Retina (tissue), 1 donor: ENCODE measurements around the gene MRPL17.

ENCODE experiments used
- DNase-seq: peaks from one replicate; pipeline ENCODE4 v3.0.0-alpha.2; 2016

Gene MRPL17

GRCh38 chr11:6653097-6653496 is 30.0 kb downstream of the MRPL17 start:
- no peak for DNase-seq

GRCh38 chr11:6652182-6652581 is 31.0 kb downstream of the MRPL17 start:
- no peak for DNase-seq

- DNase-seq: no peak
These were observed 32.2 kb downstream of the MRPL17 start for GRCh38 chr11:6650980-6651379.

DNA sequence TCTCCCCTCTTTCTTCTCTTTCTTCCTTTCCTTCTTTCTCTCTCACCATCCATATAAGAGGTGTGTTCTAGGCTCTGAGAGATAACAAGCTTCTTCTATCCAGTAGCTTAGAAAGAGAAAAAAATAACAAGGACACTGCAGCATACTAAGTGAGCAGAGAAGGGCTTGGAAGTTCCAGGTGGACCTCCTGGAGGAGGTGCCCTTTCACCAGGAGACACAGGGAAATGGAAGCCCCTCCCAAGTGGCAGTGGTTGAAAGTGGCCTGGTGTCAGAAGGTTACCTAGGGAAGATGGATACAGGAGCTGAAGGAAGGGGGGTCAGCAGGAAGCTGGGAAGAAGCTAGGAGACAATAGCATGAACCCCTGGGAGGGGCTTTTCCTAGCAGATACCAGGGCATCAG is 33.0 kb downstream of the MRPL17 start:
- no peak for DNase-seq

DNA sequence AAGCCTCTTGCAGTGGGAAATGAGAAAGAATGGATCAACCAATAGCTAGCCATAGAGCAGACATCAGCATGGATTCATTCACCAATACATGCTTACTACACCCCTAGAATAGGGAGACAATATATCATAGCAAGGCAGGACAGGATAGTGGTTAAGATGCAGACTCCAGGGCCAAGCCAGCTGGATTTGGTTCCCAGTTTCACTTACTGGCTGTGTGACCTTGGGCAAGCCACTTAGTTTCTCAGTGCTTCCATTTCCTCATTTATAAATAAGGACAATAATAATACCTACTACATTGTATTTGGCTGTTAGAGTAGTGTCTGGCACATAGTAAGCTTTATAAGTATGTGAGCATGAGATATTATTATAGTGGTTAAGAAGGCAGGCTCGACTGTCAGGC is 34.6 kb downstream of the MRPL17 start:
- DNase-seq: no peak

DNA sequence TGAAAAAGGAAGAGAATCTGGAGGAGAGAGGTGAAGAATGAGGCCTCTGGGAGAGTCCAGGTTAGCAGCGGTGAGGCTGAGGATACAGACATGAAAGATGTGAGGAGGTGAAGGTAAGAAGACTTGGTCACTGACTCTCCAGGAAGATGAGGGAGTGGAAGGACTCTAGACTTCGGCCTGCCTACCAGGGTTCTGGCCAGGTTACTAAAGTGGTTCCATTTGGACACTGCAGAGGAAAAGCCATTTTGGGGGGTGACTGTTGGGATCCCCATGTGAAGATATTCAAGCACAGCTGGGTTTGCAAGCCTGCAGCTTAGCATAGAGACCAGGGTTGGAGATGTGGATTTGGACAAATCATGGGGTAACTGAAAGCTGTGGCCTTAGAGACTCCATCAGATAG is 35.3 kb downstream of the MRPL17 start:
- DNase-seq: no peak

DNA sequence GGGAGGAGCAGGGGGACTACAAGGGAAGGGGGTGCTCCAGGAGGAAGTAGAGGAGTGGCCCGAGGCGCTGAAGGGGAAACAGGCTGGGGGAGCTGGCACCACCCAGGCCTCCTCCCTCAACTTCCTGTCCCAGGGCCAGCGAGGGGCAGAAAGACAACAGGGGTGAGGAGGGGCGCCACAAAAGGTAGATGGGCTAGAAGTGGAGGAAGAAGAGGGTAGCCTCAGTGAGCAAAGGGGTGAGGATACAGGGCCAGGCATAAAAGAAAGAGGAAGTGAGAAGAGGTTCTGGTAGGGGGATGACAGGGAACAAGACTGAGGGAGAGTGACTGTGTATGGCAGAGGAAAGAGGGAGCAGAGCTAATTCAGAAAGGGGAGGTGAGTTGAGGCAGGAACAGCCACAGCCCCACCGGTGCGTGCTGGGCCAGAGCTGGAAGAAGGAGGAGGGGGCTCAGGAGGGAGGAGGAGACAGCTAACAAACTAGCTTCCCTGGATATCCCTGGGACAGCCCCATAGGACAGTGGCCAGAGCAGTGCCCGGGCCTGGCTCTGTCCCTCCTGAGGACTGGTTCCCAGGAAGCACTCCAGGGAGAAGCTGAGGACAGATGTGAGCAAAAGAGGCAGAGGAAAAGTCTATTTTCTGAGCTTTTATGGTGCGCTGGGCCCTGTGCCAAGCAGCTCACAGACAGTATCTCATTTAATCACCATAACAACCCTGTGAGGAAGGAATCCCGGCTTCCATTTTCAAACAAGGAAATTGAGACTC is 36.0 kb downstream of the MRPL17 start:
- DNase-seq: no peak

DNA sequence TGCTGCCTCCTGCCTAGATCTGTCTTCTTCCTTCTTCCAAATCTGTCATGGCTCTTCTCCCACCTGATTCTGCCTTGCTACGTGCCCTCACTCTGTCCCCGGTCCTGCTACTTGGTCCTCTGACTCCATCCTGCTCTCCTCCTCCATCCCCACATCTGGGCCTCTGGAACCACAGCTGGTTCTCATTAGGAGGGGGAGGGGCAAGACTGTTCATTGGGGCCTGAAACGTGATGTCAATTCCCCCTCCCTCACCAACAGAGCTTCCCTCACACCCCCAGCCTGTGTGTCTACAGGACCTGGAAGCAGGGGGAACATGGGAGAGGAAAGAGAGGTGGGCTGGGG is 36.6 kb downstream of the MRPL17 start:
- DNase-seq: no peak

DNA sequence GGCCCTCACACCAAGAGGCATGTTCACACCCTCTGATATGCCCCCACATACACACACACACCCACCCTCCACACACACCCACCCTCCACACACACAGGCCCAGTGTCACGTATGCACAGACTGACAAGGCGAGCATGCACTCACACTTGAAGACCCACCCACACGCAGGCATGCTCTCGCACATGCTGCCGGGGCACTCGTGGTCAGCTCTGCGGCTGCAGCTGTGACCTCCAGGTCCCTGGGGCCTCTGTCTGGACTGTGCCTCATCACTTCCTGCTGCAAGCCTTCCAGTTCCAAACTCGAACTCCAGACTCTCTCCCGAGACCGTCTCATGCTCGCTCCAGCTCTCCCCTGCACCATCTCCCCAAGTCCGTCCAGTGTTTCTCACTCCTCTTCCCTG is 37.1 kb downstream of the MRPL17 start:
- no peak for DNase-seq

DNA sequence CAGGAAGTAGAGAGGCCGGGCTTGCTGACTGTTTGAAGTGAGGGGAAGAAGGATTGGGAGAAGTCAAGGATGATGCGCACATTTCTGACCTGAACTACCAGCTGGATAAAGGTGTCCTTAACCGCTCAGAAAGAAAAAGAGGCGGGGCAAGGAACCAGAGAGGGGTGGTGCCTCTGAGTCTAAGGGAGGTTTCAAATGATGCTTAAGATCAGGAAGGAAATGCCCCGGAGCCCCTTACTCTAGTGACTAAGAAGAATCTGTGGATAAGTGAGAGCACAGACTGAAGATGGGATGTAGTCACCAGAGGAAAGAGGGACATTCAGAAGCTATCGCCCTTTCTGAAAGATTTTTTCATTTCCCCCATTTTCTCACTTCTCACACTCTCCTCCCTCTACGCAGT is 40.2 kb downstream of the MRPL17 start:
- no peak for DNase-seq

GRCh38 chr11:6640985-6641701 is 42.0 kb downstream of the MRPL17 start:
- DNase-seq: no peak

GRCh38 chr11:6640036-6640984 is 42.8 kb downstream of the MRPL17 start:
- DNase-seq: no peak

DNA sequence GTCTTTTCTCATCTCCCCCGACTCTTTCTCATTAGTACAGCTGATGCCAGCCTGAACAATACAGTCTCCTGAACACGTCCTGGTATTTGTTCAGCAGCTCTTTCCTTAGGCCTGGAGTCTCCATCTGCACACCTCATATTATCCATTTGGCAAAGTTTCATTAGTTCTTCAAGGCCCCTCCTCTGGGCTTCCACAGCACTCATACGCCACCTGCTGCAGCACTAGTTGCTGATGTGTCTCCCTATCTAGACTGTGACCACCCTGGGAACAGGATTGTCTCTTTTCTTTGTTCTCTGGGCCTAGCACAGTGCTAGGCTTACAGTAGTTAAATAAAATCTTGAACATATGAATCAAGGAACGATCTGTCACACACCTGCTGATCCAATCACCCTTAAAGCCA is 44.7 kb downstream of the MRPL17 start:
- DNase-seq: no peak

DNA sequence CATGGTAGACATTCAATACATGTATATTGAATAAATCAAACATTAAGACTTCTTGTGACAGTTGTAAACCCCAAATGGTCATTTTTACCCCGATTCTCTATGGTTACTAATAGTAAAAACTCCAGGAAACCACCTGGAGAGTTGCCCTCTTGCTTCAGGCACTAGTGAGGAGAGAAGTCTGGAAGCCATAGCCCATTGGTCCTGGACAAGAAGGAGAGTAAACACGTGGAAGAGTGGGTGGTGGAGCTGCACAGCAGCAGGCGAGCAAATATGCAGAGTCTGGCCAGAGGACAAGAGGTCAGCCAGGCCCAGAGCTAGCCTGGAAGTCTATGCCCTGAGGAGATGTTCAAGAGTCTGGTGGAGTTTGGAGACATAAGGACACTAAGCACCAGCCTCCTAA is 45.3 kb downstream of the MRPL17 start:
- DNase-seq: no peak

DNA sequence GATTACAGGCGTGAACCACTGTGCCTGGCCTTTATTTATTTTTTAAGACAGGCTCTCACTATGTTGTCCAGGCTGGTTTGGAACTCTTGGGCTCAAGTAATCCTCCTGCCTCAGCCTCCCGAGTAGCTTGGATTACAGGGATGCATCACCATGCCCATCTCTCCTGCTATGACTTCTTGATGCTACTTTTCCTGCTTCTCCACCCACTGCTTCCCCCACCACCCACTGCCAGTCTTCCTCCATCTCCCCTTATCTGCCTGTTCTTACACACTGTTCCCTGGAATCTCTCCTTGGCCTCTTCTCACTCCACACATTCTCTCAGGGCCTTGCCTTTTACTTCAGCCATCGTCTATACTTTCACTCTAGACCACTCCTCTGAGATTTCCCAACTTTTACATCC is 46.7 kb downstream of the MRPL17 start:
- no peak for DNase-seq

DNA sequence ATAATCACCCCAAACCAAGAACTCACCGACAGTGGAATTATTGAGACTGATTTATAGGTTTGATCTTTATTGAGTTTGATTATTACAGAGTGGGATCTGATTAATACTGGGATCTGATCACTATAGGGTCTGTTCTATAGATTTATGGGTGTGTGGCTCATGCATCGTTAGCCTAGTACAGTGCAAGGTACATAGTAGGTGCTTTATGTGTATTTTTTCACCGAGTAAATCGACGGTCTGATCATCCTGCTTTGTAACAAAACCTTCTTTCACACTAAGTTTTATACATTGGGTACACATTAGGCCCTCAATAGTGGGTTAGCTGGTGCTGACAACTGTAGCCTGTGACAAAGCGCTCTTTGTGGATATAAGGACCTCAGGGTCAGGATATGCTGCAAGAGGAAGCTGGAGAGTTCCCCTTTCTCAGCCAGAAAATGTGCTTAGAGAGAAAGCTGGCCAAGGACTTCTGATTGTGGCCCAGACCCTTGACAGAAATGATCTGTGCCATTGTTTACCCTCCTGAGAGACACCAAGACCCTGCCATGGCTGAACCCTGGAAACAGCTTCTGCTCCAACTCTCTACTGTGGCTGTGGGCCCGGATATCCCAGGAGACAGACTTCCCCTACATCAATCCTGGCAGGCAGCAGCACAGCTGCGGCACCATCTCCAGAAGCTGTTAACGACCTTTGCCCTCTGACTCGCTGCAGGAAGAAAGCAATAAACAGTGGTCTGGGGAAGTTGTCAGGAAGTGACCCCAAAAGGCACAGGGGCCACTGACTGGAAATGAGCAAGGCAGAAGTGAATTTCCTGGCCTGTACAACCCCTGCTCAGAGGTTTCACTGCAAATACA is 47.8 kb downstream of the MRPL17 start:
- DNase-seq: peak; percentile 22

DNA sequence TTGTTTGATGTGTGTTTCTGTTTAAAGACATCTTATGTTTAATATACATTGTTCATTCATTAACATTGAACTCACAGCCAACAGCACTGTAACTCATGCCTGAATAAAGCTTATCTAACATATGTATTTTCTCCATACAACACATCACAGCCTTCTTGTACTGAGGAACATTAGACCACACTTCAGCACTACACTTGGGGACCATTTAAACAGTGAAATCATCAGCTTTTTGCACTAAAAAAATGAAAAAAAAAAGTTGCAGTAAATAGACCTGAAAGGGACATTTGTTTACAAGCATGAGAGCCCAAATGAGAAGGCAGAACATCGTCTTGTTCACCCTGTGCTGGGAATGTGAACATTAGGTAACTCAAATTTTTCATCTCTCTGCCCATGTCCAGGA is 48.6 kb downstream of the MRPL17 start:
- no peak for DNase-seq

GRCh38 chr11:6633422-6634408 is 49.4 kb downstream of the MRPL17 start:
- DNase-seq: no peak

DNA sequence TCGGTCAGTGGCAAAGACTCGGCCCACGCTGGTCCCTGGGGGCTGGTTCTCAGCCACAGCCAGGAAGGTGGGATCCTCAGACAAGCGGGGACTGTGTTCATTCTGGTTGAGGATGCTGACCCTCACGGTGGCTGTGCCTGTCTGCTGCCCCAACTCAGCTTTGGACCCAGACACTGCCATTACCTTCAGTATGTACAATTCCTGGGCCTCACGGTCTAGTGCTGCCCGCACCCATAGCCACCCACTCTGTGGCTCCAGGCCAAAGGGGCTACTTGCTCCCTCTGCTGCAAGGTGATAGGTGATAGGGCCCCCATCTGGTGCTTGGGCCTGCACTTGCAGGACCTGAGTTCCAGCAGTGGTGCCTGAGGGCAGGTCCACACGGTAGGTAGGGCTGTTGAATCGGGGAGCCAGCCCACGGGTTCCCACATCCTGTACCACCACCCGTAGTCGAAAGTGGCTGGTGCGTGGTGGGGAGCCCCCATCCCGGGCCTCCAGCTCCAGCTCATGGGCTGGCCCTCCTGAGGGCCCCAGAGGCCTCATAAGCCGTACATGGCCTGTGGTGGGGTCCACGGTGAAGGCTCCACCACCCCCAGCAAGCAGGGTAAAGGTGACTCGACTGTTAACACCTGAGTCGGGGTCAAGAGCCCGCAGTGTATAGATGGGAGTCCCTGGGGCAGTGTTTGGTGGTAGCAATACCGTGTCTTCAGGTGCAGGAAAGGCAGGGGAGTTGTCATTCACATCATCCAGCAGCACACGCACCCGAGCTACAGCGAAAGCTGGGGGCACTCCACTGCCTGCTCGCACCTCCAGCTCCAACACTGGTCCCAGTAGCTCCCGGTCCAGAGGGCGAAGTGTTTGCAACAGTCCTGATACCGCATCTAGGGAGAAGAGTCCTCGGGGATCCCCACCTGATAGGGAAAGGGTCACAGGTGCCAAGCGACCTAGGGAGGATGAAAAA is 50.7 kb downstream of the MRPL17 start:
- no peak for DNase-seq

DNA sequence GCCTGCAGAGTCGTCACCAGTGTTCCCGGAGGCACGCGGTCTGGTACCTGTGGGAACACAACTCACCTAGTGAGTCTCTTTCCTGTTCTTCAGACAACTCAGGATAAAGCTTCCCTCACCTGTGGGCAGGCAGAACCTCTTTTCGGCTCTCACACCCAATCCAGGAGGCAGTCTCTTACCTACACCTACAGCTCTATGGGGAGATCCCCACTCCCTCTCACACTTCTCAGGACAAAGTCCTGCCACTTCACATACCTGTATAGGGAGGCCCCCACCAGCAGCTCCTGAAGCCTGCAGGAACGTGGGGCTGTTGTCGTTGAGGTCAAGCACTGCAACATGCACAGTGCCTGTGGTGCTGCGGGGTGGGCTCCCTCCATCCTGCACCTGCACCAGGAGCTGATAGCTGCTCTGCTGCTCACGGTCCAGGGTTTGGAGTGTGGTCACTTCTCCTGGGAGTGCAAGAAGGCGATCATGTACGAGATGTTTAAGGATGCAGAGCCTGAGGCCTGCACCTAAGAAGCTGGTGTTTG is 51.7 kb downstream of the MRPL17 start:
- no peak for DNase-seq
